Measurements from ENCODE around the gene CFAP298. TPM values are rescaled to one million over a fixed set of nuclear protein-coding genes. Genes with fewer than 3 reads are reported as not detected.
"Not testable (repeated sequence)": the region's sequence is repeated elsewhere in the genome, so short reads cannot be mapped to it uniquely, and the experiment has no call there.

CFAP298 gene
- total RNA-seq, 1 donor from 2014 or later = 75.0 TPM

GRCh38 chr21:32567626-32568025 is 44.6 kb downstream of the CFAP298 start:
- Histone ChIP-seq H3K36me3 (ENCODE audit: control insufficient read depth, insufficient read depth, low read length) (no peaks in the 10 kb centered on the region), H3K4me3 (ENCODE audit: low read depth, low read length) (no peak overlapping the region), H3K27me3 (ENCODE audit: control insufficient read depth, insufficient read depth, low read length) (no peaks in the 10 kb centered on the region)
- DNase-seq (ENCODE audit: low read depth) = no peak
- no peak for TF ChIP-seq CTCF (IDR thresholded peaks at IDR 0.05; ENCODE audit: insufficient read depth, low read length, poor library complexity, severe bottlenecking)

- H3K36me3 ChIP-seq (ENCODE audit: control insufficient read depth, insufficient read depth, low read length) = no peaks in the 10 kb centered on the region
- TF ChIP-seq CTCF (IDR thresholded peaks at IDR 0.05; ENCODE audit: insufficient read depth, low read length, poor library complexity, severe bottlenecking) = no peak
- DNase-seq (ENCODE audit: low read depth) = no peak
- no peak overlapping the region for H3K4me3 ChIP-seq (ENCODE audit: low read depth, low read length)
- no peaks in the 10 kb centered on the region for H3K27me3 ChIP-seq (ENCODE audit: control insufficient read depth, insufficient read depth, low read length)
Observed at GRCh38 chr21:32566741-32567389, 45.3 kb downstream of the CFAP298 start.

GRCh38 chr21:32565856-32566465 is 46.2 kb downstream of the CFAP298 start:
- TF ChIP-seq CTCF (IDR thresholded peaks at IDR 0.05; ENCODE audit: insufficient read depth, low read length, poor library complexity, severe bottlenecking) = no peak
- Histone ChIP-seq H3K36me3 (ENCODE audit: control insufficient read depth, insufficient read depth, low read length) (no peaks in the 10 kb centered on the region), H3K4me3 (ENCODE audit: low read depth, low read length) (no peak overlapping the region), H3K27me3 (ENCODE audit: control insufficient read depth, insufficient read depth, low read length) (no peaks in the 10 kb centered on the region)
- DNase-seq (ENCODE audit: low read depth) = no peak

GRCh38 chr21:32562915-32563314 is 49.3 kb downstream of the CFAP298 start:
- Histone ChIP-seq H3K36me3 (ENCODE audit: control insufficient read depth, insufficient read depth, low read length) (no peaks in the 10 kb centered on the region), H3K27me3 (ENCODE audit: control insufficient read depth, insufficient read depth, low read length) (no peaks in the 10 kb centered on the region), H3K4me3 (ENCODE audit: low read depth, low read length) (no peak overlapping the region)
- no peak for TF ChIP-seq CTCF (IDR thresholded peaks at IDR 0.05; ENCODE audit: insufficient read depth, low read length, poor library complexity, severe bottlenecking)
- DNase-seq (ENCODE audit: low read depth) = no peak

- TF ChIP-seq CTCF (IDR thresholded peaks at IDR 0.05; ENCODE audit: insufficient read depth, low read length, poor library complexity, severe bottlenecking) = peak; percentile 47
- H3K4me3 ChIP-seq (ENCODE audit: low read depth, low read length) = no peak overlapping the region
- no peaks in the 10 kb centered on the region for H3K36me3 ChIP-seq (ENCODE audit: control insufficient read depth, insufficient read depth, low read length)
- no peaks in the 10 kb centered on the region for H3K27me3 ChIP-seq (ENCODE audit: control insufficient read depth, insufficient read depth, low read length)
- DNase-seq (ENCODE audit: low read depth) = peak; percentile 10
Observed at GRCh38 chr21:32562426-32562825, 49.8 kb downstream of the CFAP298 start.

GRCh38 chr21:32561476-32561875 is 50.7 kb downstream of the CFAP298 start:
- not testable (repeated sequence) for H3K4me3 ChIP-seq (ENCODE audit: low read depth, low read length); H3K27me3 ChIP-seq (ENCODE audit: control insufficient read depth, insufficient read depth, low read length); H3K36me3 ChIP-seq (ENCODE audit: control insufficient read depth, insufficient read depth, low read length); DNase-seq (ENCODE audit: low read depth)
